H1 (cell line): ENCODE data around the gene KCNN4. TPM values are rescaled to one million over a fixed set of nuclear protein-coding genes. Genes with fewer than 3 reads are reported as not detected.

Source experiments
- CTCF ChIA-PET: fragments of 300-600 bp; sonication (Branson Sonifier 250); formaldehyde crosslinking; loops from one replicate; lab custom pipeline; 2021; ENCODE audit not compliant: partially characterized antibody; lab: Charles Lee
- POLR2A ChIA-PET: fragments of 300-600 bp; sonication (Branson Sonifier 250); formaldehyde crosslinking; loops from one replicate; lab custom pipeline; 2021; ENCODE audit warnings: inconsistent platforms; ENCODE audit not compliant: partially characterized antibody; lab: Charles Lee
- DNase-seq, 2 experiments: peaks; one replicate each; pipeline versions ENCODE4 v3.0.0 to v3.0.0-alpha.2; 2010 to 2022; ENCODE audit warnings: low spot score in 2 of 2, low read depth in 1 of 2, mixed read lengths in 1 of 2
- FAIRE-seq: peaks from 2 replicates; lab custom pipeline; 2011; peaks lifted over from hg19 to GRCh38; lab: Jason Lieb, UNC
- H2AFZ ChIP-seq: 2 replicates; pipeline ENCODE4 v1.8.1; 2012; ENCODE audit warnings: low read length, inconsistent platforms
- H2AK5ac ChIP-seq: 2 replicates; pipeline ENCODE4 v1.6.1; 2013; ENCODE audit warnings: low read depth, low read length
- H2BK120ac ChIP-seq: replicated peaks from 2 replicates; pipeline ENCODE3; 2013; ENCODE audit warnings: low read depth, low read length, inconsistent platforms
- H2BK12ac ChIP-seq: 2 replicates; pipeline ENCODE4 v1.6.1; 2013; ENCODE audit warnings: low read depth, low read length
- H2BK15ac ChIP-seq: 2 replicates; pipeline ENCODE4 v1.6.1; 2013; ENCODE audit warnings: low read length
- H2BK20ac ChIP-seq: 2 replicates; pipeline ENCODE4 v1.6.1; 2013; ENCODE audit warnings: low read length
- H2BK5ac ChIP-seq: 2 replicates; pipeline ENCODE4 v1.6.1; 2013; ENCODE audit warnings: low read depth, low read length
- H3K14ac ChIP-seq: 2 replicates; pipeline ENCODE4 v1.6.1; 2013; ENCODE audit warnings: inconsistent platforms; ENCODE audit not compliant: insufficient read length
- H3K18ac ChIP-seq: 2 replicates; pipeline ENCODE4 v1.6.1; 2013; ENCODE audit warnings: low read length; ENCODE audit errors: extremely low read depth
- H3K23ac ChIP-seq: 2 replicates; pipeline ENCODE4 v1.6.1; 2013; ENCODE audit warnings: inconsistent platforms; ENCODE audit not compliant: insufficient read length
- H3K23me2 ChIP-seq: 2 replicates; pipeline ENCODE4 v1.6.1; 2013; ENCODE audit warnings: low read depth, low read length
- H3K27ac ChIP-seq: 2 replicates; pipeline ENCODE4 v1.6.1; 2011; ENCODE audit warnings: low read depth, low read length, inconsistent platforms
- H3K27me3 ChIP-seq, 4 experiments: replicated peaks in 1 of 4; 1 replicate in 1 of 4; 2 replicates in 3 of 4; pipeline versions ENCODE4 v1.6.1 to v1.8.1; 2011 to 2013; ENCODE audit warnings: low read length in 3 of 4, mild to moderate bottlenecking in 3 of 4, inconsistent platforms in 2 of 4, mixed read lengths in 2 of 4, moderate library complexity in 1 of 4; ENCODE audit not compliant: control insufficient read depth in 3 of 4, insufficient read depth in 3 of 4; ENCODE audit errors: extremely low read depth in 1 of 4
- H3K36me3 ChIP-seq, 4 experiments: 2 replicates each; pipeline versions ENCODE4 v1.6.1 to v1.8.1; 2011 to 2013; ENCODE audit warnings: mild to moderate bottlenecking in 4 of 4, low read length in 3 of 4, moderate library complexity in 2 of 4, control low read depth in 1 of 4, inconsistent platforms in 1 of 4; ENCODE audit not compliant: insufficient read depth in 4 of 4, control insufficient read depth in 2 of 4
- H3K4ac ChIP-seq: replicated peaks from 2 replicates; pipeline ENCODE3; 2013; ENCODE audit warnings: low read length, low read depth, mixed read lengths, inconsistent platforms; ENCODE audit not compliant: insufficient read length
- H3K4me1 ChIP-seq, 4 experiments: replicated peaks in 1 of 4; 1 replicate in 1 of 4; 2 replicates in 3 of 4; pipeline versions ENCODE4 v1.6.1 to v1.8.1; 2011 to 2013; ENCODE audit warnings: low read length in 3 of 4, inconsistent platforms in 2 of 4, mixed read lengths in 1 of 4; ENCODE audit not compliant: insufficient read depth in 4 of 4, control insufficient read depth in 3 of 4
- H3K4me2 ChIP-seq, 2 experiments: 2 replicates each; pipeline versions ENCODE4 v1.6.1 to v1.8.1; 2011 to 2013; ENCODE audit warnings: low read depth in 2 of 2, low read length in 2 of 2, control low read depth in 1 of 2, inconsistent platforms in 1 of 2, mild to moderate bottlenecking in 1 of 2; ENCODE audit not compliant: insufficient read depth in 1 of 2
- H3K4me3 ChIP-seq, 4 experiments: fragments of 200-600, 300-600 bp in 1 of 4; sonication (generic), shearing (Covaris generic), sonication (Bioruptor Twin) in 1 of 4; 2 replicates each; pipeline versions ENCODE4 v1.5.1 to v1.8.1; 2011 to 2016; ENCODE audit warnings: low read length in 4 of 4, low read depth in 3 of 4, control low read depth in 2 of 4, inconsistent platforms in 2 of 4, mild to moderate bottlenecking in 2 of 4, mixed read lengths in 1 of 4, moderate library complexity in 1 of 4; ENCODE audit not compliant: insufficient read depth in 2 of 4; ENCODE audit errors: extremely low read depth in 1 of 4
- H3K56ac ChIP-seq: replicated peaks from 2 replicates; pipeline ENCODE3; 2013; ENCODE audit warnings: low read depth, mild to moderate bottlenecking, mixed read lengths, low read length, inconsistent platforms; ENCODE audit not compliant: insufficient read length
- H3K79me1 ChIP-seq: 2 replicates; pipeline ENCODE4 v1.6.1; 2013; ENCODE audit warnings: low read depth, low read length, control low read depth
- H3K79me2 ChIP-seq, 2 experiments: 2 replicates each; pipeline versions ENCODE4 v1.6.1 to v1.8.1; 2012 to 2013; ENCODE audit warnings: low read length in 2 of 2, mild to moderate bottlenecking in 2 of 2, inconsistent platforms in 1 of 2; ENCODE audit not compliant: insufficient read depth in 2 of 2, control insufficient read depth in 1 of 2
- H3K9ac ChIP-seq, 4 experiments: replicated peaks in 1 of 4; 1 replicate in 1 of 4; 2 replicates in 3 of 4; pipeline versions ENCODE4 v1.6.1 to v1.8.1; 2011 to 2013; ENCODE audit warnings: low read depth in 3 of 4, low read length in 3 of 4, control low read depth in 2 of 4, mild to moderate bottlenecking in 2 of 4, moderate library complexity in 2 of 4, inconsistent platforms in 1 of 4; ENCODE audit errors: extremely low read depth in 1 of 4
- H3K9me3 ChIP-seq, 2 experiments: 2 replicates each; pipeline versions ENCODE4 v1.6.1 to v1.8.1; 2012 to 2013; ENCODE audit warnings: mild to moderate bottlenecking in 2 of 2, moderate library complexity in 2 of 2, control low read depth in 1 of 2, inconsistent platforms in 1 of 2, low read depth in 1 of 2, low read length in 1 of 2, mixed read lengths in 1 of 2; ENCODE audit not compliant: insufficient read depth in 2 of 2
- H4K20me1 ChIP-seq, 2 experiments: replicated peaks in 1 of 2; 2 replicates each; pipeline versions ENCODE3 to v1.8.1; 2011 to 2013; ENCODE audit warnings: inconsistent platforms in 2 of 2, low read length in 2 of 2, mild to moderate bottlenecking in 1 of 2; ENCODE audit not compliant: insufficient read depth in 2 of 2, control insufficient read depth in 1 of 2
- H4K5ac ChIP-seq: 2 replicates; pipeline ENCODE4 v1.6.1; 2013; ENCODE audit warnings: low read length, low read depth, mixed read lengths, inconsistent platforms; ENCODE audit not compliant: insufficient read length
- H4K8ac ChIP-seq: 2 replicates; pipeline ENCODE4 v1.8.0; 2013; ENCODE audit warnings: mild to moderate bottlenecking, moderate library complexity, low read length, inconsistent platforms; ENCODE audit not compliant: insufficient read depth; ENCODE audit errors: extremely low read depth
- H4K91ac ChIP-seq: replicated peaks from 2 replicates; pipeline ENCODE3; 2013; ENCODE audit warnings: low read length, mixed read lengths, inconsistent platforms; ENCODE audit not compliant: insufficient read length
- SIX5 ChIP-seq: IDR thresholded peaks from 2 replicates; pipeline ENCODE4 v1.6.1; 2011; ENCODE audit warnings: mild to moderate bottlenecking, low read depth, low read length
- WGBS, 2 experiments: shearing (Covaris generic) in 1 of 2; methylation state at CpG; one replicate each; pipeline versions ENCODE4 v1.1.6 to v1.1.7; 2013 to 2015; ENCODE audit warnings: low lambda C conversion rate in 2 of 2, mixed read lengths in 2 of 2, inconsistent platforms in 1 of 2, low coverage in 1 of 2, missing lambda C conversion rate in 1 of 2; ENCODE audit not compliant: insufficient replicate concordance in 2 of 2, insufficient coverage in 1 of 2, insufficient read length in 1 of 2; ENCODE audit errors: extremely low coverage in 1 of 2, missing lambda C conversion rate in 1 of 2; 5-methylcytosine and 5-hydroxymethylcytosine counted together
- polyA plus RNA-seq, 7 experiments: library from polyadenylated mRNA; depleted of rRNA in 3 of 7; stranded (reverse) in 5 of 7; unstranded in 2 of 7; fragments of >200 nt in 5 of 7; fragments of 200-250 nt in 2 of 7; gene quantifications; 1 replicate in 5 of 7; 2 replicates in 1 of 7; 4 replicates in 1 of 7; pipeline versions ENCODE4 v1.2.1 to v1.2.3, GENCODE V29; 2011 to 2013; ENCODE audit warnings: missing spikeins in 2 of 7, mixed read lengths in 2 of 7
- total RNA-seq: library from RNA; stranded (reverse); fragmentation: NEBNext Ultra II Directional; extraction: Animal tissue kit (Norgen Biotek cat#: 25700); gene quantifications from 2 replicates; pipeline ENCODE4 v1.2.1, GENCODE V29; 2021

The KCNN4 gene
- total and polyA plus RNA-seq, 2 of the 8 experiments (the other 6 are each of a cell fraction or from before 2014, with no cell fraction given) = 0.78 to 1.5 TPM

DNA sequence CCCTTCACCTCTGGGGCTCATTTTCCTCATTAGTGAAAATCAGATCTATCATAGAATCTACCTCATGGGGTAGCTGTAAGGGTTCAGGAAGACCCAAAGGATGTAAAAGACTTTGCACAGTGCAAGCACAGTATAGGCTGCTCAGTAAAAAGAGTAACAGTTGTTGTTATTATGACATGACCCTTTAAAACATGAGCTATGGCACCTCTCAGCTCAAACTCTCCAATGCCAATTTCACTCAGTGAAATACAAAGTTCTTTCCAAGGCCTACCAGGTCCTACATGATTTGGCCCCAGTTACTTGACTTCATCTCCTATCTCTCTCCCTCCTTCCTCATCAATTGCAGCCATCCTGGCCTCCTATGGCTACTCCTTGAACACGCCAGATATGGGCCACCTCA lies 30.9 kb downstream of the KCNN4 start:
- H3K36me3 ChIP-seq = peaks cover 18 to 35% (median 26%) of the 10 kb centered on the region in 4 experiments
- POLR2A ChIA-PET = interaction anchor here (1.0 kb wide), 1 partner anchor 18 kb away, joined by 3 read pairs; no protein-coding TSS in a partner anchor
- 90% methylated on average over 1 of the region's 1 CpG; no CpG with 5 or more reads in 1 of the 2 experiments for WGBS, 2 experiments

More for the DNA sequence above, 30.9 kb downstream of the KCNN4 start:
- Histone ChIP-seq H3K4ac (no peak overlapping the region), H2BK5ac (no peak overlapping the region), H3K4me3 (no peak overlapping the region), H4K8ac (no peak overlapping the region), H2AFZ (no peak overlapping the region), H2BK120ac (no peak overlapping the region), H3K79me1 (peaks cover 3% of the 10 kb centered on the region; the same call in 1 of the 2 replicates), H3K9me3 (no peaks in the 10 kb centered on the region), H2BK12ac (no peak overlapping the region), H3K9ac (no peak overlapping the region), H4K20me1 (no peaks in the 10 kb centered on the region), H2BK20ac (no peak overlapping the region), H3K4me2 (no peak overlapping the region), H3K14ac (no peak overlapping the region)
- TF ChIP-seq SIX5 = no peak
- TF ChIP-seq, all 59 proteins: peak for 0
- no peak overlapping the region for H3K56ac ChIP-seq
- H3K27ac ChIP-seq = no peak overlapping the region
- DNase-seq (no peak), FAIRE-seq (no peak)
- H2BK15ac ChIP-seq = no peak overlapping the region
- peaks cover 0 to 13% of the 10 kb centered on the region in 2 experiments; a peak in 1 of 4 replicates for H3K79me2 ChIP-seq
- no peak overlapping the region for H3K18ac ChIP-seq
- H4K5ac ChIP-seq = no peak overlapping the region
- H3K23ac ChIP-seq = no peak overlapping the region
- no peaks in the 10 kb centered on the region for H3K27me3 ChIP-seq
- no peaks in the 10 kb centered on the region for H3K4me1 ChIP-seq
- no peak overlapping the region for H4K91ac ChIP-seq
- H3K23me2 ChIP-seq = no peaks in the 10 kb centered on the region; the same call in 1 of the 2 replicates
- CTCF ChIA-PET = interaction anchor here (1.3 to 30.4 kb wide), 2 partner anchors 9 to 30 kb away, joined by 4 to 703 read pairs; partner anchors contain the start of gene KCNN4
- no peak overlapping the region for H2AK5ac ChIP-seq
